Right lobe of liver (tissue), 4 donors: ENCODE measurements around the gene OR2T27.
"Not testable (repeated sequence)": the region's sequence is repeated elsewhere in the genome, so short reads cannot be mapped to it uniquely, and the experiment has no call there.

Experiments
- CTCF ChIP-seq, 4 donors: fragments of 200-600 bp in 3 of 4; fragments of 450-650 bp in 1 of 4; IDR thresholded peaks; one replicate each; pipeline versions ENCODE4 v1.5.1 to v1.8.0; 2016 to 2022; ENCODE audit warnings: antibody characterized with exemption in 4 of 4, mild to moderate bottlenecking in 2 of 4
- POLR2A ChIP-seq: fragments of 450-650 bp; IDR thresholded peaks from one replicate; pipeline ENCODE4 v1.6.1; 2017; ENCODE audit warnings: antibody characterized with exemption, mild to moderate bottlenecking
- donor health status: DM: no; HTN: no; CAD: no.
- donor health status: DM: no; HTN: no; CAD: no.
- donor health status: DM: no; HTN: yes; CAD: no.

GRCh38 chr1:248641583-248641982 lies 13.7 kb downstream of the OR2T27 start:
- not testable (repeated sequence) for TF ChIP-seq POLR2A; CTCF (IDR thresholded peaks at IDR 0.05)
